HG02588 (cell line): ENCODE results near the gene RPH3AL.

ENCODE experiments used
- ATAC-seq: cut with Tn5 transposase; IDR thresholded peaks from one replicate; pipeline ENCODE4 v1.9.1; 2021; ENCODE audit warnings: mild to moderate bottlenecking, moderate library complexity; ENCODE audit not compliant: unreplicated experiment

The RPH3AL gene

GRCh38 chr17:352421-353212, at the start of gene RPH3AL:
RPH3AL (minus strand) TSS chr17:352807; CDS start chr17:327543, 25,264 bp downstream.
- no peak for ATAC-seq

- no peak for ATAC-seq
Observed at GRCh38 chr17:400257-400656, 47.6 kb upstream of the RPH3AL start.

GRCh38 chr17:396788-397187, 44.2 kb upstream of the RPH3AL start:
- ATAC-seq: no peak

GRCh38 chr17:395974-396373, 43.4 kb upstream of the RPH3AL start:
- no peak for ATAC-seq

- no peak for ATAC-seq
Observed at GRCh38 chr17:395179-395578, 42.6 kb upstream of the RPH3AL start.

- no peak for ATAC-seq
Observed at GRCh38 chr17:394718-395095, 42.1 kb upstream of the RPH3AL start.

- no peak for ATAC-seq
Observed at GRCh38 chr17:393806-394717, 41.5 kb upstream of the RPH3AL start.

GRCh38 chr17:391850-392249, 39.2 kb upstream of the RPH3AL start:
- no peak for ATAC-seq

GRCh38 chr17:390025-390424, 37.4 kb upstream of the RPH3AL start:
- no peak for ATAC-seq

- ATAC-seq: no peak
Observed at GRCh38 chr17:388087-388486, 35.5 kb upstream of the RPH3AL start.

GRCh38 chr17:386141-386876, 33.7 kb upstream of the RPH3AL start:
- no peak for ATAC-seq

GRCh38 chr17:385836-386140, 33.2 kb upstream of the RPH3AL start:
- ATAC-seq: no peak

GRCh38 chr17:385178-385835, 32.7 kb upstream of the RPH3AL start:
- no peak for ATAC-seq

- ATAC-seq: no peak
Observed at GRCh38 chr17:384622-385177, 32.1 kb upstream of the RPH3AL start.

- ATAC-seq: no peak
Observed at GRCh38 chr17:383771-384621, 31.4 kb upstream of the RPH3AL start.

- ATAC-seq: no peak
Observed at GRCh38 chr17:382644-383533, 30.3 kb upstream of the RPH3AL start.

- no peak for ATAC-seq
Observed at GRCh38 chr17:381941-382643, 29.5 kb upstream of the RPH3AL start.

- ATAC-seq: no peak
Observed at GRCh38 chr17:381516-381915, 28.9 kb upstream of the RPH3AL start.
